Uterus (tissue), 2 donors: Measurements from ENCODE around the gene DIDO1.

ENCODE experiments used
- POLR2A ChIP-seq, 2 donors: fragments of 450-650 bp; IDR thresholded peaks; one replicate each; pipeline ENCODE4 v1.6.1; 2016; ENCODE audit warnings: antibody characterized with exemption in 2 of 2, mild to moderate bottlenecking in 1 of 2, moderate library complexity in 1 of 2
- TF ChIP-seq, protein P1 (sequence below), 4 experiments: fragments of 200-600 bp in 2 of 4; fragments of 450-650 bp in 2 of 4; sonication (generic) in 2 of 4; IDR thresholded peaks; one replicate each; pipeline ENCODE4 v1.5.1; 2016 to 2019; ENCODE audit warnings: antibody characterized with exemption in 4 of 4, mild to moderate bottlenecking in 2 of 4, moderate library complexity in 1 of 4

DNA sequence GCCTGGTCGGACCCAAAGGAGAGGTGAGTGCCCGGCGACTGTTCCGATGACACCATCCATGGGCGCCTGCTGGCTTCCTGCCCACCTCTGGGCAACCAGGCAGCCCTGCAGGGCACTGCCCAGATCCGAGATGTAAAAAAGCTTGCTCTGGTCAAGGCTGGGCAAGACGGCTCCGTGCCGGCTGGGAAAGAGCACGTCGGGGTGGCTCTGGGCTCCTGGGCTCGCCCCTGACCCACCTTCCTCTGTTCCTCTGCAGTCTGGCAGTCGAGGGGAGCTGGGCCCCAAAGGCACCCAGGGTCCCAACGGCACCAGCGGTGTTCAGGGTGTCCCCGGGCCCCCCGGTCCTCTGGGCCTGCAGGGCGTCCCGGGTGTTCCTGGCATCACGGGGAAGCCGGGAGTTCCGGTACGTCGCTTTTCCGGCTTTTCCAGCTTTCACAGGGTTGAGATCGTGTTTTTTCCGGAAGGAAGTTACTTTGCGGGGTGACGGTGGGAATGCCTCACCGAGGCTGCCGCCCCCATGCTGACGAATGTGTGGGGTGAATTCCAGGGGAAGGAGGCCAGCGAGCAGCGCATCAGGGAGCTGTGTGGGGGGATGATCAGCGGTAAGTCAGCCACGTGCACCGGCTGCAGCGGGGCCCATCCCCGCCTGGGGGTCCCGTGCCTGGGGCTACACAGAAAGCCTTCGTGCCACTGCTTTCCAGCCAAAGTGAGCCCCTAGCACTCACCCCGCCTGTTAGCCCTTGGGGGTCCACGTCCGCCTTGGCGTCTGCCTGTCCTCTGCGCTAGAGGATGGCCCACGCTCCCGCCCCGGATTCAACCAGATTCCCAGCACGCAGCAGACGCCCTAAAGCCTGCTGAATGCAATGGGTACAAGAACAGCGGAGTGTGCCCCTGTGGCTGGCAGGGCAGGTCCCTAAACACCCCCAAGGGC, 90.1 kb downstream of the DIDO1 start:
- TF ChIP-seq, protein P1, sequence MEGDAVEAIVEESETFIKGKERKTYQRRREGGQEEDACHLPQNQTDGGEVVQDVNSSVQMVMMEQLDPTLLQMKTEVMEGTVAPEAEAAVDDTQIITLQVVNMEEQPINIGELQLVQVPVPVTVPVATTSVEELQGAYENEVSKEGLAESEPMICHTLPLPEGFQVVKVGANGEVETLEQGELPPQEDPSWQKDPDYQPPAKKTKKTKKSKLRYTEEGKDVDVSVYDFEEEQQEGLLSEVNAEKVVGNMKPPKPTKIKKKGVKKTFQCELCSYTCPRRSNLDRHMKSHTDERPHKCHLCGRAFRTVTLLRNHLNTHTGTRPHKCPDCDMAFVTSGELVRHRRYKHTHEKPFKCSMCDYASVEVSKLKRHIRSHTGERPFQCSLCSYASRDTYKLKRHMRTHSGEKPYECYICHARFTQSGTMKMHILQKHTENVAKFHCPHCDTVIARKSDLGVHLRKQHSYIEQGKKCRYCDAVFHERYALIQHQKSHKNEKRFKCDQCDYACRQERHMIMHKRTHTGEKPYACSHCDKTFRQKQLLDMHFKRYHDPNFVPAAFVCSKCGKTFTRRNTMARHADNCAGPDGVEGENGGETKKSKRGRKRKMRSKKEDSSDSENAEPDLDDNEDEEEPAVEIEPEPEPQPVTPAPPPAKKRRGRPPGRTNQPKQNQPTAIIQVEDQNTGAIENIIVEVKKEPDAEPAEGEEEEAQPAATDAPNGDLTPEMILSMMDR (IDR thresholded peaks at IDR 0.05): no peak
- no peak for TF ChIP-seq POLR2A (IDR thresholded peaks at IDR 0.05)
